Tibial nerve (tissue), 4 donors: ENCODE data around the gene ARHGEF28. TPM values are rescaled to one million over a fixed set of nuclear protein-coding genes. Genes with fewer than 3 reads are reported as not detected.

Source experiments
- DNase-seq, 2 donors: peaks; one replicate each; pipeline ENCODE4 v3.0.0-alpha.2; 2019; ENCODE audit warnings: low spot score in 2 of 2
- H3K27ac ChIP-seq, 4 donors: fragments of 200-600 bp; sonication (generic) in 3 of 4; one replicate each; pipeline ENCODE4 v1.5.1; 2017 to 2019; ENCODE audit warnings: mild to moderate bottlenecking in 1 of 4
- H3K27me3 ChIP-seq, 2 donors: fragments of 200-600 bp; sonication (generic) in 1 of 2; one replicate each; pipeline versions ENCODE4 v1.5.1 to v1.6.0; 2017 to 2019
- H3K36me3 ChIP-seq, 3 donors: fragments of 200-600 bp; sonication (generic); one replicate each; pipeline ENCODE4 v1.5.1; 2018 to 2019
- H3K4me1 ChIP-seq, 4 donors: fragments of 200-600 bp; sonication (generic) in 3 of 4; one replicate each; pipeline ENCODE4 v1.5.1; 2017 to 2019
- H3K4me3 ChIP-seq, 4 donors: fragments of 200-600 bp; sonication (generic) in 3 of 4; one replicate each; pipeline ENCODE4 v1.5.1; 2017 to 2019; ENCODE audit warnings: mild to moderate bottlenecking in 1 of 4, moderate library complexity in 1 of 4
- H3K9me3 ChIP-seq, 4 donors: fragments of 200-600 bp; sonication (generic) in 3 of 4; one replicate each; pipeline ENCODE4 v1.5.1; 2017 to 2019
- EP300 ChIP-seq, 2 donors: sonication (generic); formaldehyde crosslinking; IDR thresholded peaks; one replicate each; pipeline ENCODE4 v1.6.1; 2017; ENCODE audit warnings: antibody characterized with exemption in 2 of 2, mild to moderate bottlenecking in 1 of 2
- POLR2A ChIP-seq, 2 donors: fragments of 450-650 bp; IDR thresholded peaks; one replicate each; pipeline ENCODE4 v1.6.1; 2017; ENCODE audit warnings: antibody characterized with exemption in 2 of 2, mild to moderate bottlenecking in 2 of 2, moderate library complexity in 2 of 2
- WGBS, 2 donors: methylation state at CpG; one replicate each; pipeline ENCODE4 v1.1.5; 2018; 5-methylcytosine and 5-hydroxymethylcytosine counted together
- total RNA-seq, 4 donors: library from RNA; depleted of rRNA; stranded (reverse); fragments of >200 nt; gene quantifications; one replicate each; pipeline ENCODE4 v1.1.0, GENCODE V29; 2016
- TF ChIP-seq, protein P1 (sequence below), 5 experiments: fragments of 200-600 bp in 3 of 5; fragments of 450-650 bp in 2 of 5; sonication (generic) in 3 of 5; IDR thresholded peaks; one replicate each; pipeline ENCODE4 v1.5.1; 2016 to 2019; ENCODE audit warnings: antibody characterized with exemption in 5 of 5, mild to moderate bottlenecking in 3 of 5, moderate library complexity in 2 of 5

Gene ARHGEF28
- total RNA-seq, 4 donors from 2014 or later, result 66.0 to 83.9 (median 72.5) TPM

GRCh38 chr5:73805449-73805848, 179.5 kb downstream of the ARHGEF28 start:
- TF ChIP-seq, protein P1, sequence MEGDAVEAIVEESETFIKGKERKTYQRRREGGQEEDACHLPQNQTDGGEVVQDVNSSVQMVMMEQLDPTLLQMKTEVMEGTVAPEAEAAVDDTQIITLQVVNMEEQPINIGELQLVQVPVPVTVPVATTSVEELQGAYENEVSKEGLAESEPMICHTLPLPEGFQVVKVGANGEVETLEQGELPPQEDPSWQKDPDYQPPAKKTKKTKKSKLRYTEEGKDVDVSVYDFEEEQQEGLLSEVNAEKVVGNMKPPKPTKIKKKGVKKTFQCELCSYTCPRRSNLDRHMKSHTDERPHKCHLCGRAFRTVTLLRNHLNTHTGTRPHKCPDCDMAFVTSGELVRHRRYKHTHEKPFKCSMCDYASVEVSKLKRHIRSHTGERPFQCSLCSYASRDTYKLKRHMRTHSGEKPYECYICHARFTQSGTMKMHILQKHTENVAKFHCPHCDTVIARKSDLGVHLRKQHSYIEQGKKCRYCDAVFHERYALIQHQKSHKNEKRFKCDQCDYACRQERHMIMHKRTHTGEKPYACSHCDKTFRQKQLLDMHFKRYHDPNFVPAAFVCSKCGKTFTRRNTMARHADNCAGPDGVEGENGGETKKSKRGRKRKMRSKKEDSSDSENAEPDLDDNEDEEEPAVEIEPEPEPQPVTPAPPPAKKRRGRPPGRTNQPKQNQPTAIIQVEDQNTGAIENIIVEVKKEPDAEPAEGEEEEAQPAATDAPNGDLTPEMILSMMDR (IDR thresholded peaks at IDR 0.05), result no peak
- no peak for TF ChIP-seq EP300 (IDR thresholded peaks at IDR 0.05)
- TF ChIP-seq POLR2A (IDR thresholded peaks at IDR 0.05), result no peak
- WGBS, 2 donors, result 64 to 72% methylated on average over 3 of the region's 3 CpGs
- no peak for DNase-seq
- H3K9me3 ChIP-seq, result no peaks in the 10 kb centered on the region
- no peaks in the 10 kb centered on the region for H3K27me3 ChIP-seq
- no peak overlapping the region for H3K27ac ChIP-seq
- no peaks in the 10 kb centered on the region for H3K36me3 ChIP-seq
- H3K4me1 ChIP-seq, result peaks cover 0 to 3% (median 0%) of the 10 kb centered on the region in 4 donors
- H3K4me3 ChIP-seq, result no peak overlapping the region

DNA sequence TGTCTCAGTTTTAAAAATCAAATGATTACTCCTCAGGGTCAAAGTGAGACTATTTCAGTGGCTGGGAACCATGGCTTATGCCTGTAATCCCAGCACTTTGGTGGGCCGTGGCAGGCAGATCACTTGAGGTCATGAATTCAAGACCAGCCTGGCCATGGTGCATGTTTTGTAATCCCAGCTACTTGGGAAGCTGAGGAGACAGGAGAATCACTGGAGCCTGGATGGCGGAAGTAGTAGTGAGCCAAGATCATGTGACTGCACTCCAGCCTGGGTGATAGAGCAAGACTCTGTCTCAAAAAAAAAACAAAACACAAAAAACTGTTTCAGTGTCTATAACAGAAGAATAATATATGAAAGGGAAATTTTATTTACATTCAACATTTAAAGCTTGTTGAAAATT, 182.9 kb downstream of the ARHGEF28 start:
- Histone ChIP-seq H3K4me1 (no peaks in the 10 kb centered on the region), H3K27me3 (no peaks in the 10 kb centered on the region), H3K36me3 (peaks cover 0 to 6% (median 0%) of the 10 kb centered on the region in 3 donors), H3K9me3 (no peaks in the 10 kb centered on the region), H3K4me3 (no peak overlapping the region), H3K27ac (no peak overlapping the region)
- WGBS, 2 donors, result 83 to 86% methylated on average over 2 of the region's 2 CpGs
- no peak for DNase-seq
- TF ChIP-seq, protein P1 (IDR thresholded peaks at IDR 0.05), result no peak
- TF ChIP-seq POLR2A (IDR thresholded peaks at IDR 0.05), result no peak
- TF ChIP-seq EP300 (IDR thresholded peaks at IDR 0.05), result no peak

DNA sequence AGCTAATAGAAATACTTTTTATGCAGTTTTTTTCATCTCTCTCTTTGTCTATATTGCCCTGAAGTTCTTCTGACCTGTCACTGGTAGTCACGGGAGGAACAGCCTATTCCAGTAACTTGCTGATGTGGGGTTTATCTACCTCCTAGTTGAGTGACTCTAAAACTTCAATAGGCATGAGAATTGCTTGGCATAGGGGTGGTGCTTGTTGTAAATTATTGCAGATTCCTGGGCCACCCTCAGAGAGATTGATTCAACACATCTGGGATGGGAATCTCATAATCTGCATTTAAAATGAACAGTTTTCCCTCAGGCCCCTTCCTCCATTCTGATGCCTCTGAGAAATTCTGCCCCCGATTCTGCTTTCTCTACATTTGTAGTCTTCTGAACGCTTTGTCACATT, 184.4 kb downstream of the ARHGEF28 start:
- Histone ChIP-seq H3K27ac (no peak overlapping the region), H3K4me3 (no peak overlapping the region), H3K27me3 (no peaks in the 10 kb centered on the region), H3K4me1 (no peaks in the 10 kb centered on the region), H3K9me3 (no peaks in the 10 kb centered on the region), H3K36me3 (peaks cover 0 to 10% (median 0%) of the 10 kb centered on the region in 3 donors)
- no peak for DNase-seq
- WGBS, 2 donors, result 83 to 89% methylated on average over 3 of the region's 3 CpGs
- TF ChIP-seq, protein P1 (IDR thresholded peaks at IDR 0.05), result no peak
- no peak for TF ChIP-seq EP300 (IDR thresholded peaks at IDR 0.05)
- no peak for TF ChIP-seq POLR2A (IDR thresholded peaks at IDR 0.05)

GRCh38 chr5:73812457-73812856, 186.5 kb downstream of the ARHGEF28 start:
- Histone ChIP-seq H3K4me3 (no peak overlapping the region), H3K9me3 (no peaks in the 10 kb centered on the region), H3K27ac (no peak overlapping the region), H3K4me1 (no peaks in the 10 kb centered on the region), H3K36me3 (peaks cover 0 to 10% (median 0%) of the 10 kb centered on the region in 3 donors), H3K27me3 (no peaks in the 10 kb centered on the region)
- DNase-seq, result no peak
- TF ChIP-seq, protein P1 (IDR thresholded peaks at IDR 0.05), result no peak
- TF ChIP-seq POLR2A (IDR thresholded peaks at IDR 0.05), result no peak
- no peak for TF ChIP-seq EP300 (IDR thresholded peaks at IDR 0.05)
- WGBS, 2 donors, result 55 to 61% methylated on average over 6 of the region's 6 CpGs

DNA sequence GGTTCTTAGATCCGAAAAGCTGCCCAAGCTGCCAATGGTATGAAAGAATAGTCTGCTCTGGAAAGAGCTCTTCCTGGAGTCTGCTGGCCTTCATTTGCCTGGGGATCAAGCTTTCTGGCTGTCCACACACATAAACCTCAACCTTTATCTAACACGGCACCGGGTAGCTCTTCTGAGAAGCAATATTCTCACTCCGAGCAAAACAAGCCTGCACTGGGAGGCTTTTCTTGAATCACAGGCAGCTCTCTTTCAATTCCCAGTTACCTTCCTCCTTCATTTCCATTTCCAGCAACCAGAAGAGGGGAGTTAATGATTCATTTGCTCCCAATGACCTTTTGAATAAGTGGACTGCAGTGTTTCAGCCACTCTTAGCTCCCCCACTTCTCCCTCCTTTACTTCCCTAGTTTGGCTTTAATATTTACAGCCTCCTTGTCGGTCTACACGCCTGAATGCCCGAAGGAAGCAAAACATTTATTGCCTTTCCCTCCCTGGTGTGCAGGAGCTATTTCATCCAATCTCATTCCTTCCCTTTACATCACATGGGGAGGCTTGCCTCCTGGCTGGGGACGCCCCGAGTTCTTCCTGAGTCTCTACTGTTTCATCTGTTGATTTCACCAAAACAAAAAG, 187.1 kb downstream of the ARHGEF28 start:
- Histone ChIP-seq H3K9me3 (no peaks in the 10 kb centered on the region), H3K4me3 (no peak overlapping the region), H3K4me1 (no peaks in the 10 kb centered on the region), H3K27ac (no peak overlapping the region), H3K27me3 (no peaks in the 10 kb centered on the region), H3K36me3 (peaks cover 0 to 10% (median 0%) of the 10 kb centered on the region in 3 donors)
- no peak for TF ChIP-seq EP300 (IDR thresholded peaks at IDR 0.05)
- TF ChIP-seq, protein P1 (IDR thresholded peaks at IDR 0.05), result no peak
- TF ChIP-seq POLR2A (IDR thresholded peaks at IDR 0.05), result no peak
- WGBS, 2 donors, result 38 to 47% methylated on average over 9 of the region's 9 CpGs
- DNase-seq, result no peak
